Osteoblast (primary cell): ENCODE measurements around the gene ZBTB7C. TPM values are rescaled to one million over a fixed set of nuclear protein-coding genes. Genes with fewer than 3 reads are reported as not detected.

Experiments
- DNase-seq: peaks from one replicate; pipeline ENCODE4 v3.0.0; 2011; ENCODE audit warnings: low spot score, mixed read lengths; ENCODE audit not compliant: insufficient read length; ENCODE audit errors: missing footprints
- H2AFZ ChIP-seq: 2 replicates; pipeline ENCODE4 v1.6.0; 2011; ENCODE audit warnings: mild to moderate bottlenecking, low read length
- H3K27ac ChIP-seq: 2 replicates; pipeline ENCODE4 v1.5.1; 2011; ENCODE audit warnings: mild to moderate bottlenecking, low read depth, low read length, moderate library complexity
- H3K27me3 ChIP-seq: 2 replicates; pipeline ENCODE4 v1.6.0; 2012; ENCODE audit warnings: mild to moderate bottlenecking, control low read depth, inconsistent platforms, low read length, moderate library complexity; ENCODE audit not compliant: insufficient read depth
- H3K36me3 ChIP-seq: 2 replicates; pipeline ENCODE4 v1.5.1; 2011; ENCODE audit warnings: mild to moderate bottlenecking, low read length, control low read depth, moderate library complexity; ENCODE audit not compliant: insufficient read depth
- H3K4me1 ChIP-seq: 2 replicates; pipeline ENCODE4 v1.5.1; 2011; ENCODE audit warnings: mild to moderate bottlenecking, low read length, control low read depth, moderate library complexity; ENCODE audit not compliant: insufficient read depth
- H3K4me2 ChIP-seq: 2 replicates; pipeline ENCODE4 v1.6.0; 2011; ENCODE audit warnings: mild to moderate bottlenecking, low read length; ENCODE audit not compliant: insufficient read depth
- H3K4me3 ChIP-seq: fragments of 200-600 bp; sonication (generic); 3 replicates; pipeline ENCODE4 v1.5.1; 2012; ENCODE audit warnings: mild to moderate bottlenecking, low read length, inconsistent platforms; ENCODE audit not compliant: insufficient read depth
- H3K79me2 ChIP-seq: 2 replicates; pipeline ENCODE4 v1.6.0; 2012; ENCODE audit warnings: mild to moderate bottlenecking, low read length, control low read depth, inconsistent platforms; ENCODE audit not compliant: insufficient read depth
- H3K9me3 ChIP-seq: 2 replicates; pipeline ENCODE4 v1.5.1; 2011; ENCODE audit warnings: low read depth, low read length, control low read depth
- H4K20me1 ChIP-seq: 2 replicates; pipeline ENCODE4 v1.6.0; 2012; ENCODE audit warnings: mild to moderate bottlenecking, low read length, control low read depth; ENCODE audit not compliant: insufficient read depth
- CTCF ChIP-seq: IDR thresholded peaks from 2 replicates; pipeline ENCODE4 v1.5.1; 2011; ENCODE audit warnings: mild to moderate bottlenecking, low read depth, low read length, moderate library complexity; ENCODE audit errors: extremely low read depth
- total RNA-seq: library from RNA; depleted of rRNA; stranded (reverse); fragments of >200 nt; gene quantifications from 2 replicates; pipeline ENCODE4 v1.2.3, GENCODE V29; 2012

Gene ZBTB7C
- total RNA-seq, 1 donor = 0.36 TPM

- Histone ChIP-seq H3K79me2 (no peaks in the 10 kb centered on the region), H3K36me3 (no peaks in the 10 kb centered on the region), H3K4me2 (no peak overlapping the region), H3K9me3 (no peaks in the 10 kb centered on the region), H3K4me1 (no peaks in the 10 kb centered on the region), H2AFZ (no peak overlapping the region), H3K27me3 (no peaks in the 10 kb centered on the region), H3K4me3 (no peak overlapping the region), H3K27ac (no peak overlapping the region), H4K20me1 (no peaks in the 10 kb centered on the region)
- no peak for TF ChIP-seq CTCF
- DNase-seq = peak; percentile 26
These were observed 251.2 kb downstream of the ZBTB7C start for GRCh38 chr18:48157956-48158355.

GRCh38 chr18:48155856-48156255 lies 253.3 kb downstream of the ZBTB7C start:
- Histone ChIP-seq H3K4me3 (no peak overlapping the region), H4K20me1 (no peaks in the 10 kb centered on the region), H3K27ac (no peak overlapping the region), H3K36me3 (no peaks in the 10 kb centered on the region), H3K9me3 (no peaks in the 10 kb centered on the region), H3K4me2 (no peak overlapping the region), H2AFZ (no peak overlapping the region), H3K79me2 (no peaks in the 10 kb centered on the region), H3K27me3 (no peaks in the 10 kb centered on the region), H3K4me1 (no peaks in the 10 kb centered on the region)
- no peak for TF ChIP-seq CTCF
- DNase-seq = no peak

- no peak for TF ChIP-seq CTCF
- Histone ChIP-seq H3K36me3 (no peaks in the 10 kb centered on the region), H3K27ac (no peak overlapping the region), H3K4me2 (no peak overlapping the region), H2AFZ (no peak overlapping the region), H3K4me1 (no peaks in the 10 kb centered on the region), H3K9me3 (no peaks in the 10 kb centered on the region), H3K79me2 (no peaks in the 10 kb centered on the region), H4K20me1 (no peaks in the 10 kb centered on the region), H3K27me3 (no peaks in the 10 kb centered on the region), H3K4me3 (no peak overlapping the region)
- DNase-seq = peak; percentile 49
These were observed 254.4 kb downstream of the ZBTB7C start for GRCh38 chr18:48154828-48155227.

GRCh38 chr18:48153613-48154481 lies 255.3 kb downstream of the ZBTB7C start:
- Histone ChIP-seq H3K79me2 (no peaks in the 10 kb centered on the region), H3K27ac (no peak overlapping the region), H3K4me3 (no peak overlapping the region), H2AFZ (no peak overlapping the region), H3K4me1 (no peaks in the 10 kb centered on the region), H3K4me2 (no peak overlapping the region), H3K36me3 (no peaks in the 10 kb centered on the region), H4K20me1 (no peaks in the 10 kb centered on the region), H3K27me3 (no peaks in the 10 kb centered on the region), H3K9me3 (no peaks in the 10 kb centered on the region)
- no peak for TF ChIP-seq CTCF
- peak; percentile 60 for DNase-seq
